ENCODE results near the gene C6orf132. TPM values are rescaled to one million over a fixed set of nuclear protein-coding genes. Genes with fewer than 3 reads are reported as not detected.

Gene C6orf132
- total and polyA plus RNA-seq, 9 donors = 0.33 to 2.3 (median 0.68) TPM

- Histone ChIP-seq H3K27ac (ENCODE audit: low read length) (no peak overlapping the region), H3K4me1 (ENCODE audit: control insufficient read depth, insufficient read depth, low read length) (no peaks in the 10 kb centered on the region), H3K36me3 (ENCODE audit: control insufficient read depth, insufficient read depth, low read length) (no peaks in the 10 kb centered on the region), H3K4me3 (ENCODE audit: low read length) (no peak overlapping the region), H3K9me3 (replicated peaks; ENCODE audit: control insufficient read depth, low read depth, low read length) (no peaks in the 10 kb centered on the region), H3K27me3 (ENCODE audit: control insufficient read depth, insufficient read depth, low read length) (no peaks in the 10 kb centered on the region)
- WGBS (ENCODE audit: insufficient coverage) = 60% methylated on average over 9 of the region's 10 CpGs
- no peak for DNase-seq
Measured at GRCh38 chr6:42095776-42096541, 46.5 kb downstream of the C6orf132 start.

GRCh38 chr6:42095094-42095493 lies 47.3 kb downstream of the C6orf132 start:
- no peak for DNase-seq
- Histone ChIP-seq H3K27me3 (ENCODE audit: control insufficient read depth, insufficient read depth, low read length) (no peaks in the 10 kb centered on the region), H3K36me3 (ENCODE audit: control insufficient read depth, insufficient read depth, low read length) (no peaks in the 10 kb centered on the region), H3K4me1 (ENCODE audit: control insufficient read depth, insufficient read depth, low read length) (no peaks in the 10 kb centered on the region), H3K9me3 (replicated peaks; ENCODE audit: control insufficient read depth, low read depth, low read length) (no peaks in the 10 kb centered on the region), H3K4me3 (ENCODE audit: low read length) (no peak overlapping the region), H3K27ac (ENCODE audit: low read length) (no peak overlapping the region)
- no CpG with 5 or more reads among the region's 1 CpG for WGBS (ENCODE audit: insufficient coverage)

GRCh38 chr6:42093582-42094329 lies 48.7 kb downstream of the C6orf132 start:
- WGBS (ENCODE audit: insufficient coverage) = 49% methylated on average over 7 of the region's 10 CpGs
- Histone ChIP-seq H3K9me3 (replicated peaks; ENCODE audit: control insufficient read depth, low read depth, low read length) (no peaks in the 10 kb centered on the region), H3K4me1 (ENCODE audit: control insufficient read depth, insufficient read depth, low read length) (no peaks in the 10 kb centered on the region), H3K4me3 (ENCODE audit: low read length) (no peak overlapping the region), H3K27ac (ENCODE audit: low read length) (no peak overlapping the region), H3K36me3 (ENCODE audit: control insufficient read depth, insufficient read depth, low read length) (no peaks in the 10 kb centered on the region), H3K27me3 (ENCODE audit: control insufficient read depth, insufficient read depth, low read length) (no peaks in the 10 kb centered on the region)
- DNase-seq = no peak

GRCh38 chr6:42091718-42092023 lies 50.7 kb downstream of the C6orf132 start:
- H3K36me3 ChIP-seq (ENCODE audit: control insufficient read depth, insufficient read depth, low read length) = peaks cover 3% of the 10 kb centered on the region
- no peaks in the 10 kb centered on the region for H3K4me1 ChIP-seq (ENCODE audit: control insufficient read depth, insufficient read depth, low read length)

GRCh38 chr6:42090819-42091717 lies 51.4 kb downstream of the C6orf132 start:
- Histone ChIP-seq H3K36me3 (ENCODE audit: control insufficient read depth, insufficient read depth, low read length) (peaks cover 8% of the 10 kb centered on the region), H3K4me3 (ENCODE audit: low read length) (no peak overlapping the region), H3K27ac (ENCODE audit: low read length) (no peak overlapping the region), H3K9me3 (replicated peaks; ENCODE audit: control insufficient read depth, low read depth, low read length) (no peaks in the 10 kb centered on the region), H3K4me1 (ENCODE audit: control insufficient read depth, insufficient read depth, low read length) (no peaks in the 10 kb centered on the region), H3K27me3 (ENCODE audit: control insufficient read depth, insufficient read depth, low read length) (no peaks in the 10 kb centered on the region)
- DNase-seq = no peak
- WGBS (ENCODE audit: insufficient coverage) = 82% methylated on average over 3 of the region's 10 CpGs

More at GRCh38 chr6:42091718-42092023, 50.7 kb downstream of the C6orf132 start:
- WGBS (ENCODE audit: insufficient coverage) = 82% methylated on average over 8 of the region's 9 CpGs
- Histone ChIP-seq H3K27ac (ENCODE audit: low read length) (no peak overlapping the region), H3K9me3 (replicated peaks; ENCODE audit: control insufficient read depth, low read depth, low read length) (no peaks in the 10 kb centered on the region), H3K4me3 (ENCODE audit: low read length) (no peak overlapping the region), H3K27me3 (ENCODE audit: control insufficient read depth, insufficient read depth, low read length) (no peaks in the 10 kb centered on the region)
- no peak for DNase-seq

GRCh38 chr6:42088101-42088591 lies 54.3 kb downstream of the C6orf132 start:
- Histone ChIP-seq H3K9me3 (replicated peaks; ENCODE audit: control insufficient read depth, low read depth, low read length) (no peaks in the 10 kb centered on the region), H3K4me1 (ENCODE audit: control insufficient read depth, insufficient read depth, low read length) (no peaks in the 10 kb centered on the region), H3K36me3 (ENCODE audit: control insufficient read depth, insufficient read depth, low read length) (peaks cover 8% of the 10 kb centered on the region), H3K27me3 (ENCODE audit: control insufficient read depth, insufficient read depth, low read length) (no peaks in the 10 kb centered on the region), H3K27ac (ENCODE audit: low read length) (no peak overlapping the region), H3K4me3 (ENCODE audit: low read length) (no peak overlapping the region)
- 88% methylated on average over 1 of the region's 7 CpGs for WGBS (ENCODE audit: insufficient coverage)
- DNase-seq = no peak

GRCh38 chr6:42086046-42087035 lies 56.1 kb downstream of the C6orf132 start:
- no peaks in the 10 kb centered on the region for H3K27me3 ChIP-seq (ENCODE audit: control insufficient read depth, insufficient read depth, low read length)
- WGBS (ENCODE audit: insufficient coverage) = 92% methylated on average over 15 of the region's 22 CpGs
- H3K4me1 ChIP-seq (ENCODE audit: control insufficient read depth, insufficient read depth, low read length) = no peaks in the 10 kb centered on the region

GRCh38 chr6:42084889-42085288 lies 57.5 kb downstream of the C6orf132 start:
- no peaks in the 10 kb centered on the region for H3K27me3 ChIP-seq (ENCODE audit: control insufficient read depth, insufficient read depth, low read length)
- H3K4me1 ChIP-seq (ENCODE audit: control insufficient read depth, insufficient read depth, low read length) = no peaks in the 10 kb centered on the region
- H3K36me3 ChIP-seq (ENCODE audit: control insufficient read depth, insufficient read depth, low read length) = peaks cover 18% of the 10 kb centered on the region
- H3K4me3 ChIP-seq (ENCODE audit: low read length) = no peak overlapping the region
- no CpG with 5 or more reads among the region's 5 CpGs for WGBS (ENCODE audit: insufficient coverage)
- H3K9me3 ChIP-seq (replicated peaks; ENCODE audit: control insufficient read depth, low read depth, low read length) = no peaks in the 10 kb centered on the region
- no peak overlapping the region for H3K27ac ChIP-seq (ENCODE audit: low read length)
- no peak for DNase-seq

More at GRCh38 chr6:42086046-42087035, 56.1 kb downstream of the C6orf132 start:
- no peak overlapping the region for H3K4me3 ChIP-seq (ENCODE audit: low read length)
- peaks cover 8% of the 10 kb centered on the region for H3K36me3 ChIP-seq (ENCODE audit: control insufficient read depth, insufficient read depth, low read length)
- no peak overlapping the region for H3K27ac ChIP-seq (ENCODE audit: low read length)
- DNase-seq = no peak
- no peaks in the 10 kb centered on the region for H3K9me3 ChIP-seq (replicated peaks; ENCODE audit: control insufficient read depth, low read depth, low read length)

- H3K27ac ChIP-seq (ENCODE audit: low read length) = no peak overlapping the region
Measured at GRCh38 chr6:42083530-42083929, 58.9 kb downstream of the C6orf132 start.

More at GRCh38 chr6:42083530-42083929, 58.9 kb downstream of the C6orf132 start:
- Histone ChIP-seq H3K36me3 (ENCODE audit: control insufficient read depth, insufficient read depth, low read length) (peaks cover 24% of the 10 kb centered on the region), H3K4me1 (ENCODE audit: control insufficient read depth, insufficient read depth, low read length) (peaks cover under 1% of the 10 kb centered on the region), H3K9me3 (replicated peaks; ENCODE audit: control insufficient read depth, low read depth, low read length) (no peaks in the 10 kb centered on the region), H3K27me3 (ENCODE audit: control insufficient read depth, insufficient read depth, low read length) (no peaks in the 10 kb centered on the region), H3K4me3 (ENCODE audit: low read length) (no peak overlapping the region)
- no peak for DNase-seq
- WGBS (ENCODE audit: insufficient coverage) = 95% methylated on average over 3 of the region's 5 CpGs

Data from muscle of leg (tissue), 11 donors.